HCT116 (cell line): ENCODE measurements around the gene SLC29A1. TPM values are rescaled to one million over a fixed set of nuclear protein-coding genes. Genes with fewer than 3 reads are reported as not detected.
A peak's percentile ranks its signal among the peaks of the same experiment; 100 is the strongest.

Source experiments
- ATAC-seq: fragments of 200-7000 bp; cut with Tn5 transposase; 2 replicates; pipeline ENCODE4 v1.9.1; 2020; ENCODE audit warnings: mild to moderate bottlenecking, moderate library complexity
- BruUV-seq: library from RNA; stranded (reverse); fragments of 400-500 nt; replicated peaks from 2 replicates; lab custom pipeline; 2021; lab: Mats Ljungman, UMichigan
- CTCF ChIA-PET: fragments of 300-600 bp; sonication (Branson Sonifier 250); formaldehyde crosslinking; loops from one replicate; lab custom pipeline; 2021; ENCODE audit warnings: antibody characterized with exemption; lab: Charles Lee
- POLR2A ChIA-PET: fragments of 300-600, 350-600 bp; sonication (Branson Sonifier 250); formaldehyde crosslinking; loops from one replicate; lab custom pipeline; 2021; ENCODE audit warnings: antibody characterized with exemption; lab: Charles Lee
- RAD21 ChIA-PET, 2 experiments: fragments of 300-600 bp; sonication (Branson Sonifier 250); formaldehyde crosslinking; loops; one replicate each; lab custom pipeline; 2023; ENCODE audit warnings: low total read pairs in 2 of 2; ENCODE audit not compliant: uncharacterized antibody in 2 of 2, unreplicated experiment in 2 of 2, low non-redundant PET in 1 of 2; lab: Charles Lee
- DNase-seq: peaks from one replicate; pipeline ENCODE4 v3.0.0-alpha.2; 2010; ENCODE audit warnings: low read depth, low spot score
- H2AFZ ChIP-seq: fragments of 200-600 bp; shearing (Covaris generic), sonication (generic); 2 replicates; pipeline ENCODE4 v1.6.1; 2017; ENCODE audit warnings: low read depth, mixed run types, mixed read lengths, antibody characterized with exemption, low read length; ENCODE audit not compliant: poor library complexity, severe bottlenecking
- H3K27ac ChIP-seq: 2 replicates; pipeline ENCODE4 v1.5.1; 2012; ENCODE audit warnings: low read depth, low read length
- H3K27me3 ChIP-seq: fragments of 200-600 bp; sonication (generic); 2 replicates; pipeline ENCODE4 v1.6.1; 2016; ENCODE audit warnings: mixed run types, low read length, mixed read lengths; ENCODE audit not compliant: insufficient read depth
- H3K36me3 ChIP-seq, 2 experiments: fragments of 200-500 bp in 1 of 2; fragments of 200-600 bp in 1 of 2; sonication (Bioruptor generic) in 1 of 2; sonication (generic) in 1 of 2; 2 replicates each; pipeline versions ENCODE4 v1.5.1 to v1.6.1; 2014 to 2016; ENCODE audit warnings: low read length in 2 of 2, inconsistent platforms in 1 of 2, mixed read lengths in 1 of 2, mixed run types in 1 of 2; ENCODE audit not compliant: insufficient read depth in 2 of 2, control insufficient read depth in 1 of 2
- H3K4me1 ChIP-seq, 2 experiments: fragments of 200-600 bp in 1 of 2; sonication (generic) in 1 of 2; 2 replicates each; pipeline versions ENCODE4 v1.5.1 to v1.6.1; 2012 to 2017; ENCODE audit warnings: low read length in 2 of 2, inconsistent platforms in 1 of 2, mild to moderate bottlenecking in 1 of 2, mixed read lengths in 1 of 2, mixed run types in 1 of 2, moderate library complexity in 1 of 2; ENCODE audit not compliant: insufficient read depth in 2 of 2, control insufficient read depth in 1 of 2
- H3K4me2 ChIP-seq: fragments of 200-600 bp; sonication (generic); 2 replicates; pipeline ENCODE4 v1.6.1; 2017; ENCODE audit warnings: mixed run types, low read length, mixed read lengths
- H3K4me3 ChIP-seq, 2 experiments: fragments of 200-600 bp in 1 of 2; sonication (generic) in 1 of 2; replicated peaks in 1 of 2; 2 replicates each; pipeline ENCODE4 v1.5.1; 2011 to 2016; ENCODE audit warnings: low read length in 2 of 2, control low read depth in 1 of 2, low read depth in 1 of 2, mild to moderate bottlenecking in 1 of 2, mixed read lengths in 1 of 2, mixed run types in 1 of 2
- H3K79me2 ChIP-seq: fragments of 200-600 bp; sonication (generic); 2 replicates; pipeline ENCODE4 v1.6.1; 2017; ENCODE audit warnings: mild to moderate bottlenecking, mixed run types, low read length, moderate library complexity, mixed read lengths; ENCODE audit not compliant: insufficient read depth
- H3K9ac ChIP-seq: fragments of 200-600 bp; sonication (generic); 2 replicates; pipeline ENCODE4 v1.6.1; 2016; ENCODE audit warnings: low read length, mixed read lengths
- H3K9me2 ChIP-seq: fragments of 200-600 bp; sonication (generic), shearing (Covaris generic); 2 replicates; pipeline ENCODE4 v1.6.1; 2017; ENCODE audit warnings: mixed run types, mild to moderate bottlenecking, moderate library complexity; ENCODE audit not compliant: insufficient read depth
- H3K9me3 ChIP-seq, 2 experiments: fragments of 200-500 bp in 1 of 2; fragments of 200-600 bp in 1 of 2; sonication (Bioruptor generic) in 1 of 2; sonication (generic) in 1 of 2; 2 replicates each; pipeline ENCODE4 v1.6.1; 2014 to 2017; ENCODE audit warnings: low read length in 2 of 2, mixed read lengths in 2 of 2, inconsistent platforms in 1 of 2, low read depth in 1 of 2, mild to moderate bottlenecking in 1 of 2, mixed run types in 1 of 2, moderate library complexity in 1 of 2; ENCODE audit not compliant: control insufficient read depth in 1 of 2, insufficient read depth in 1 of 2
- H4K20me1 ChIP-seq: fragments of 200-600 bp; sonication (generic), shearing (Covaris generic); 2 replicates; pipeline ENCODE4 v1.6.1; 2017; ENCODE audit warnings: mixed run types, mild to moderate bottlenecking, moderate library complexity; ENCODE audit not compliant: insufficient read depth
- CBX3 ChIP-seq: IDR thresholded peaks from 2 replicates; pipeline ENCODE4 v1.6.1; 2012; ENCODE audit warnings: low read depth
- CEBPB ChIP-seq: IDR thresholded peaks from 2 replicates; pipeline ENCODE4 v1.6.1; 2012; ENCODE audit warnings: low read depth
- EZH2phosphoT487 ChIP-seq: fragments of 200-600 bp; IDR thresholded peaks from 2 replicates; pipeline ENCODE4 v1.6.1; 2018; ENCODE audit warnings: antibody characterized with exemption, borderline replicate concordance
- POLR2AphosphoS5 ChIP-seq: IDR thresholded peaks from 2 replicates; pipeline ENCODE4 v1.6.1; 2011; ENCODE audit warnings: mild to moderate bottlenecking, low read depth, low read length, moderate library complexity
- RAD21 ChIP-seq: IDR thresholded peaks from 2 replicates; pipeline ENCODE4 v1.6.1; 2012; ENCODE audit warnings: low read depth, mild to moderate bottlenecking
- TCF7L2 ChIP-seq: IDR thresholded peaks from 2 replicates; pipeline ENCODE4 v1.7.0; 2011; ENCODE audit warnings: borderline replicate concordance, inconsistent platforms; ENCODE audit not compliant: insufficient read depth, insufficient read length; ENCODE audit errors: extremely low read depth
- YY1 ChIP-seq: IDR thresholded peaks from 2 replicates; pipeline ENCODE4 v1.6.1; 2011; ENCODE audit warnings: low read length, low read depth, moderate library complexity, mild to moderate bottlenecking; ENCODE audit not compliant: insufficient replicate concordance; ENCODE audit errors: extremely low read depth
- ZFX ChIP-seq: fragments of 450-650 bp; IDR thresholded peaks from 2 replicates; pipeline ENCODE4 v1.6.1; 2017
- intact Hi-C: fragments of 100-400 bp; cut with micrococcal nuclease; formaldehyde crosslinking; loops from 2 replicates; pipeline ENCODE4 v1.10.0; 2022
- total RNA-seq: library from RNA; stranded (reverse); gene quantifications from one replicate; pipeline ENCODE4 v1.2.1, GENCODE V29; 2021; ENCODE audit not compliant: unreplicated experiment
- TF ChIP-seq, protein P1 (sequence below): IDR thresholded peaks from 2 replicates; pipeline ENCODE4 v1.6.1; 2012; ENCODE audit warnings: low read depth
- TF ChIP-seq, protein P2 (sequence below): IDR thresholded peaks from 2 replicates; pipeline ENCODE4 v1.6.1; 2011; ENCODE audit warnings: mild to moderate bottlenecking, low read length, moderate library complexity; ENCODE audit not compliant: insufficient replicate concordance; ENCODE audit errors: extremely low read depth
- TF ChIP-seq, protein P3 (sequence below): IDR thresholded peaks from 2 replicates; pipeline ENCODE4 v1.6.1; 2012
- TF ChIP-seq, protein P4 (sequence below), 3 experiments: fragments of 200-600 bp in 1 of 3; sonication (generic) in 1 of 3; IDR thresholded peaks in 2 of 3; conservative IDR thresholded peaks in 1 of 3; 2 replicates each; pipeline ENCODE4 v1.5.1; 2012 to 2017; ENCODE audit warnings: low read depth in 2 of 3, low read length in 2 of 3, antibody characterized with exemption in 1 of 3, borderline replicate concordance in 1 of 3, control low read depth in 1 of 3, mild to moderate bottlenecking in 1 of 3, mixed read lengths in 1 of 3, mixed run types in 1 of 3, moderate library complexity in 1 of 3; ENCODE audit not compliant: insufficient read depth in 1 of 3

Gene SLC29A1
- total RNA-seq, 1 experiment from 2014 or later = 67.6 TPM

DNA sequence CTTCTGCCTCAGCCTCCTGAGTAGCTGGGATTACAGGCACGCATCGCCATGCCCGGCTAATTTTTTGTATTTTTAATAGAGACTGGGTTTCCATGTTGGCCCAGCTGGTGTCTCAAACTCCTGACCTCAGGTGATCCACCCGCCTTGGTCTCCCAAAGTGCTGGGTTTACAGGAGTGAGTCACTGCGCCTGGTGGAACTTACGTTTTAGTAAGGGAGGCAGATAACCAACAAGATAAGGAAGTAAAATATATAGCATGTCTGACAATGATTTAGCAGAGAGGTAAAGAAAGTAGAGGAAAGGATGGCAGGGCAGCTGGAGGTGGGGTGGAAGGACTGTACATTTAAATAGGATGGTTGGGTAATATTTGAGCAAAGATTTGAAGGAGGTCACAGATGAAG, 19.4 kb upstream of the SLC29A1 start:
- Histone ChIP-seq H3K27ac (no peak overlapping the region), H3K36me3 (no peaks in the 10 kb centered on the region), H2AFZ (peak overlapping the region; percentile 74), H3K4me2 (0 out of 2 replicates have a peak overlapping the region, but pooled peaks have one; percentile 7), H4K20me1 (no peaks in the 10 kb centered on the region), H3K9me2 (no peaks in the 10 kb centered on the region), H3K9ac (no peak overlapping the region), H3K4me1 (peaks cover 0 to 10% of the 10 kb centered on the region in 2 experiments; a peak in 2 of 4 replicates), H3K27me3 (no peaks in the 10 kb centered on the region), H3K79me2 (no peaks in the 10 kb centered on the region), H3K9me3 (no peaks in the 10 kb centered on the region), H3K4me3 (no peak overlapping the region)
- DNase-seq (no peak), ATAC-seq (no peak)
- POLR2A ChIA-PET = no interaction called here
- CTCF ChIA-PET = no interaction called here
- BruUV-seq = no TSS peak
- intact Hi-C loops = no loop called here
- TF ChIP-seq ZFX (no peak), RAD21 (no peak)
- TF ChIP-seq, all 23 proteins: peak for 0
- RAD21 ChIA-PET = no interaction called here

DNA sequence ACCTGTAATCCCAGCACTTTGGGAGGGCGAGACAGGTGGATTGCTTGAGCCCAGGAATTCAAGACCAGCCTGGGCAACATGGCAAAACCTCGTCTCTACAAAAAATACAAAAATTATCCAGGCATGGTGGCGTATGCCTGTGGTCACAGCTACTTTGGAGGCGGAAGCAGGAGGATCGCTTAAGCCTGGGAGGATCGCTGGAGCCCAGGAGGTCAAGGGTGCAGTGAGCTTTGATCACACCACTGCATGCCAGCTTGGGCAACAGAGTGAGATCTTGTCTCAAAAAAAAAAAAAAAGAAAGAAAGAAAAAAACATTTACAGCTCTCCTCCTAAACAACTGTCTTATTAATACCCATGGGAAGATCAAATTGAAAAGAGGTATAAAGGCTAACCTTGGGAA, 15.4 kb upstream of the SLC29A1 start:
- no peaks in the 10 kb centered on the region for H3K79me2 ChIP-seq
- no peak overlapping the region for H2AFZ ChIP-seq
- H3K27ac ChIP-seq = no peak overlapping the region
- H3K4me2 ChIP-seq = no peak overlapping the region
- H3K4me3 ChIP-seq = no peak overlapping the region
- H3K4me1 ChIP-seq = peaks cover 0 to 6% of the 10 kb centered on the region in 2 experiments; a peak in 2 of 4 replicates
- POLR2A ChIA-PET = no interaction called here
- ATAC-seq (no peak), DNase-seq (no peak)
- H3K9me3 ChIP-seq = no peaks in the 10 kb centered on the region
- no peaks in the 10 kb centered on the region for H4K20me1 ChIP-seq
- CTCF ChIA-PET = no interaction called here
- RAD21 ChIA-PET = no interaction called here
- no peaks in the 10 kb centered on the region for H3K36me3 ChIP-seq
- H3K9ac ChIP-seq = no peak overlapping the region
- no TSS peak for BruUV-seq
- H3K9me2 ChIP-seq = no peaks in the 10 kb centered on the region
- no peaks in the 10 kb centered on the region for H3K27me3 ChIP-seq
- intact Hi-C loops = no loop called here
- TF ChIP-seq, protein P1, sequence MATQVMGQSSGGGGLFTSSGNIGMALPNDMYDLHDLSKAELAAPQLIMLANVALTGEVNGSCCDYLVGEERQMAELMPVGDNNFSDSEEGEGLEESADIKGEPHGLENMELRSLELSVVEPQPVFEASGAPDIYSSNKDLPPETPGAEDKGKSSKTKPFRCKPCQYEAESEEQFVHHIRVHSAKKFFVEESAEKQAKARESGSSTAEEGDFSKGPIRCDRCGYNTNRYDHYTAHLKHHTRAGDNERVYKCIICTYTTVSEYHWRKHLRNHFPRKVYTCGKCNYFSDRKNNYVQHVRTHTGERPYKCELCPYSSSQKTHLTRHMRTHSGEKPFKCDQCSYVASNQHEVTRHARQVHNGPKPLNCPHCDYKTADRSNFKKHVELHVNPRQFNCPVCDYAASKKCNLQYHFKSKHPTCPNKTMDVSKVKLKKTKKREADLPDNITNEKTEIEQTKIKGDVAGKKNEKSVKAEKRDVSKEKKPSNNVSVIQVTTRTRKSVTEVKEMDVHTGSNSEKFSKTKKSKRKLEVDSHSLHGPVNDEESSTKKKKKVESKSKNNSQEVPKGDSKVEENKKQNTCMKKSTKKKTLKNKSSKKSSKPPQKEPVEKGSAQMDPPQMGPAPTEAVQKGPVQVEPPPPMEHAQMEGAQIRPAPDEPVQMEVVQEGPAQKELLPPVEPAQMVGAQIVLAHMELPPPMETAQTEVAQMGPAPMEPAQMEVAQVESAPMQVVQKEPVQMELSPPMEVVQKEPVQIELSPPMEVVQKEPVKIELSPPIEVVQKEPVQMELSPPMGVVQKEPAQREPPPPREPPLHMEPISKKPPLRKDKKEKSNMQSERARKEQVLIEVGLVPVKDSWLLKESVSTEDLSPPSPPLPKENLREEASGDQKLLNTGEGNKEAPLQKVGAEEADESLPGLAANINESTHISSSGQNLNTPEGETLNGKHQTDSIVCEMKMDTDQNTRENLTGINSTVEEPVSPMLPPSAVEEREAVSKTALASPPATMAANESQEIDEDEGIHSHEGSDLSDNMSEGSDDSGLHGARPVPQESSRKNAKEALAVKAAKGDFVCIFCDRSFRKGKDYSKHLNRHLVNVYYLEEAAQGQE = no peak
- TF ChIP-seq TCF7L2 = no peak
- no peak for TF ChIP-seq EZH2phosphoT487
- TF ChIP-seq CEBPB = no peak
- TF ChIP-seq YY1 = no peak
- TF ChIP-seq CBX3 = no peak
- TF ChIP-seq, protein P2, sequence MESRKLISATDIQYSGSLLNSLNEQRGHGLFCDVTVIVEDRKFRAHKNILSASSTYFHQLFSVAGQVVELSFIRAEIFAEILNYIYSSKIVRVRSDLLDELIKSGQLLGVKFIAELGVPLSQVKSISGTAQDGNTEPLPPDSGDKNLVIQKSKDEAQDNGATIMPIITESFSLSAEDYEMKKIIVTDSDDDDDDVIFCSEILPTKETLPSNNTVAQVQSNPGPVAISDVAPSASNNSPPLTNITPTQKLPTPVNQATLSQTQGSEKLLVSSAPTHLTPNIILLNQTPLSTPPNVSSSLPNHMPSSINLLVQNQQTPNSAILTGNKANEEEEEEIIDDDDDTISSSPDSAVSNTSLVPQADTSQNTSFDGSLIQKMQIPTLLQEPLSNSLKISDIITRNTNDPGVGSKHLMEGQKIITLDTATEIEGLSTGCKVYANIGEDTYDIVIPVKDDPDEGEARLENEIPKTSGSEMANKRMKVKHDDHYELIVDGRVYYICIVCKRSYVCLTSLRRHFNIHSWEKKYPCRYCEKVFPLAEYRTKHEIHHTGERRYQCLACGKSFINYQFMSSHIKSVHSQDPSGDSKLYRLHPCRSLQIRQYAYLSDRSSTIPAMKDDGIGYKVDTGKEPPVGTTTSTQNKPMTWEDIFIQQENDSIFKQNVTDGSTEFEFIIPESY = no peak
- TF ChIP-seq, protein P3, sequence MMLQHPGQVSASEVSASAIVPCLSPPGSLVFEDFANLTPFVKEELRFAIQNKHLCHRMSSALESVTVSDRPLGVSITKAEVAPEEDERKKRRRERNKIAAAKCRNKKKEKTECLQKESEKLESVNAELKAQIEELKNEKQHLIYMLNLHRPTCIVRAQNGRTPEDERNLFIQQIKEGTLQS = no peak
- no peak for TF ChIP-seq POLR2AphosphoS5
- TF ChIP-seq, protein P4, sequence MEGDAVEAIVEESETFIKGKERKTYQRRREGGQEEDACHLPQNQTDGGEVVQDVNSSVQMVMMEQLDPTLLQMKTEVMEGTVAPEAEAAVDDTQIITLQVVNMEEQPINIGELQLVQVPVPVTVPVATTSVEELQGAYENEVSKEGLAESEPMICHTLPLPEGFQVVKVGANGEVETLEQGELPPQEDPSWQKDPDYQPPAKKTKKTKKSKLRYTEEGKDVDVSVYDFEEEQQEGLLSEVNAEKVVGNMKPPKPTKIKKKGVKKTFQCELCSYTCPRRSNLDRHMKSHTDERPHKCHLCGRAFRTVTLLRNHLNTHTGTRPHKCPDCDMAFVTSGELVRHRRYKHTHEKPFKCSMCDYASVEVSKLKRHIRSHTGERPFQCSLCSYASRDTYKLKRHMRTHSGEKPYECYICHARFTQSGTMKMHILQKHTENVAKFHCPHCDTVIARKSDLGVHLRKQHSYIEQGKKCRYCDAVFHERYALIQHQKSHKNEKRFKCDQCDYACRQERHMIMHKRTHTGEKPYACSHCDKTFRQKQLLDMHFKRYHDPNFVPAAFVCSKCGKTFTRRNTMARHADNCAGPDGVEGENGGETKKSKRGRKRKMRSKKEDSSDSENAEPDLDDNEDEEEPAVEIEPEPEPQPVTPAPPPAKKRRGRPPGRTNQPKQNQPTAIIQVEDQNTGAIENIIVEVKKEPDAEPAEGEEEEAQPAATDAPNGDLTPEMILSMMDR (IDR thresholded peaks at IDR 0.05 in 2 of 3, conservative IDR thresholded peaks at IDR 0.05 in 1 of 3; ENCODE audit: borderline replicate concordance in 1 of 3, insufficient read depth in 1 of 3, low read depth in 2 of 3, low read length in 2 of 3) = no peak
